HG03066 (cell line): ENCODE results near the gene CALCOCO2.
"Not testable (repeated sequence)": the region's sequence is repeated elsewhere in the genome, so short reads cannot be mapped to it uniquely, and the experiment has no call there.

ENCODE experiments used
- ATAC-seq: cut with Tn5 transposase; IDR thresholded peaks from one replicate; pipeline ENCODE4 v1.9.1; 2021; ENCODE audit warnings: low read depth; ENCODE audit not compliant: unreplicated experiment

CALCOCO2 gene

GRCh38 chr17:48830840-48831548, at the start of gene CALCOCO2:
Gene CALCOCO2 (plus strand): TSS chr17:48831035. CDS start chr17:48841708, 10,673 bp downstream.
- peak; percentile 66 for ATAC-seq

- ATAC-seq = no peak
Observed at GRCh38 chr17:48787828-48788227, 43.0 kb upstream of the CALCOCO2 start.

- no peak for ATAC-seq
Observed at GRCh38 chr17:48790607-48791127, 40.2 kb upstream of the CALCOCO2 start.

GRCh38 chr17:48791128-48792032, 39.5 kb upstream of the CALCOCO2 start:
- no peak for ATAC-seq

- no peak for ATAC-seq
Observed at GRCh38 chr17:48792033-48792798, 38.6 kb upstream of the CALCOCO2 start.

- ATAC-seq = no peak
Observed at GRCh38 chr17:48795444-48796162, 35.2 kb upstream of the CALCOCO2 start.

- ATAC-seq = not testable (repeated sequence)
Observed at GRCh38 chr17:48796163-48796522, 34.7 kb upstream of the CALCOCO2 start.

- no peak for ATAC-seq
Observed at GRCh38 chr17:48799069-48799723, 31.6 kb upstream of the CALCOCO2 start.

GRCh38 chr17:48800626-48801217, 30.1 kb upstream of the CALCOCO2 start:
- ATAC-seq = no peak

GRCh38 chr17:48804936-48805411, 25.9 kb upstream of the CALCOCO2 start:
- ATAC-seq = no peak

GRCh38 chr17:48809182-48809581, 21.7 kb upstream of the CALCOCO2 start:
- ATAC-seq = no peak

GRCh38 chr17:48812001-48812400, 18.8 kb upstream of the CALCOCO2 start:
- ATAC-seq = no peak

GRCh38 chr17:48814504-48814903, 16.3 kb upstream of the CALCOCO2 start:
- no peak for ATAC-seq

- no peak for ATAC-seq
Observed at GRCh38 chr17:48815311-48815710, 15.5 kb upstream of the CALCOCO2 start.

- no peak for ATAC-seq
Observed at GRCh38 chr17:48816438-48816773, 14.4 kb upstream of the CALCOCO2 start.

- ATAC-seq = peak; percentile 88
Observed at GRCh38 chr17:48816774-48817590, 13.9 kb upstream of the CALCOCO2 start, which contains the start of gene TTLL6. Gene TTLL6 (minus strand): TSS chr17:48817229. CDS start chr17:48817072, 157 bp downstream.

- no peak for ATAC-seq
Observed at GRCh38 chr17:48818361-48818841, 12.4 kb upstream of the CALCOCO2 start.

- no peak for ATAC-seq
Observed at GRCh38 chr17:48819466-48819865, 11.4 kb upstream of the CALCOCO2 start.
